Measurements from ENCODE around the gene SIAE. TPM values are rescaled to one million over a fixed set of nuclear protein-coding genes. Genes with fewer than 3 reads are reported as not detected.
A peak's percentile ranks its signal among the peaks of the same experiment; 100 is the strongest.

The SIAE gene
- total RNA-seq, 1 donor from 2014 or later, result 9.6 TPM

DNA sequence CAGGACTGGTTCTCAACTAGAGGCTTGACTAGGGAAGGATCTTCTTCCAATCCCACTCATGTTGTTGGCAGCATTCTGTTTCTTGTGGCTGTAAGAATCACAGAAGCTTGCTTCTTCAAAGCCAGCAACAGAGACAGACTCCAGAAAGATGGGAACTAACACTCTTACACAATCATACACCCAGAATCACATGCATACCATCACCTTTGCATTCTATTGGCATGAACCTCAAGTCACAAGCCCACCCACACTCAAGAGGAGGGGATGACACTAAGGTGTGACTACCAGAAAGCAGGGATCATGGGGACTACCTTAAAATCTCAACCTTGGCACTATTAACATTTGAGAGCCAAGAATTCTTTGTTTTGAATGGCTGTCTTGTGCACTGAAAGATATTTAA, 75.9 kb downstream of the SIAE start:
- TF ChIP-seq, protein P1, sequence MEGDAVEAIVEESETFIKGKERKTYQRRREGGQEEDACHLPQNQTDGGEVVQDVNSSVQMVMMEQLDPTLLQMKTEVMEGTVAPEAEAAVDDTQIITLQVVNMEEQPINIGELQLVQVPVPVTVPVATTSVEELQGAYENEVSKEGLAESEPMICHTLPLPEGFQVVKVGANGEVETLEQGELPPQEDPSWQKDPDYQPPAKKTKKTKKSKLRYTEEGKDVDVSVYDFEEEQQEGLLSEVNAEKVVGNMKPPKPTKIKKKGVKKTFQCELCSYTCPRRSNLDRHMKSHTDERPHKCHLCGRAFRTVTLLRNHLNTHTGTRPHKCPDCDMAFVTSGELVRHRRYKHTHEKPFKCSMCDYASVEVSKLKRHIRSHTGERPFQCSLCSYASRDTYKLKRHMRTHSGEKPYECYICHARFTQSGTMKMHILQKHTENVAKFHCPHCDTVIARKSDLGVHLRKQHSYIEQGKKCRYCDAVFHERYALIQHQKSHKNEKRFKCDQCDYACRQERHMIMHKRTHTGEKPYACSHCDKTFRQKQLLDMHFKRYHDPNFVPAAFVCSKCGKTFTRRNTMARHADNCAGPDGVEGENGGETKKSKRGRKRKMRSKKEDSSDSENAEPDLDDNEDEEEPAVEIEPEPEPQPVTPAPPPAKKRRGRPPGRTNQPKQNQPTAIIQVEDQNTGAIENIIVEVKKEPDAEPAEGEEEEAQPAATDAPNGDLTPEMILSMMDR (IDR thresholded peaks at IDR 0.05), result no peak
- DNase-seq (ENCODE audit: low spot score), result no peak
- Mint-ChIP-seq H3K27me3 (ENCODE audit: low read depth) (peaks cover 32% of the 10 kb centered on the region), H3K36me3 (ENCODE audit: low read depth) (no peaks in the 10 kb centered on the region), H3K9me3 (ENCODE audit: low read depth) (peaks cover 3% of the 10 kb centered on the region), H3K4me1 (ENCODE audit: low read depth) (no peaks in the 10 kb centered on the region), H3K4me3 (ENCODE audit: unreplicated experiment) (no peak overlapping the region), H3K27ac (ENCODE audit: unreplicated experiment) (no peak overlapping the region)

DNA sequence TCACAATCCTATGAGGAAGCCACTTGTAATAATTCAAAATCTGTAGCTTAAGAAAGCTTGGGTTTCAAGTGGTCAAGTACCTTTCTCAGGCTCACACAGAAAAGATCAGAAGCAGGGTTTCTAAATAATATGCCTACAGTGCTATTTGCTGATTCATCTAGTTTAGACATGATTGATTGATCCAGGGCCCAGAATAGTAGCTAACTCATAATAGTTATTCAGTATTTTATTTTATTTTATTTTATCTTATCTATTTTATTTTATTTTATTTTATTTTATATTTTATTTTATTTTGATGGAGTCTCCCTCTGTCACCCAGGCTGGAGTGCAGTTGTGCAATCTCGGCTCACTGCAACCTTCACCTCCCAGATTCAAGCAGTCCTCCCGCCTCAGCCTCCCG, 78.2 kb downstream of the SIAE start:
- Mint-ChIP-seq H3K4me3 (ENCODE audit: unreplicated experiment) (no peak overlapping the region), H3K27ac (ENCODE audit: unreplicated experiment) (no peak overlapping the region), H3K36me3 (ENCODE audit: low read depth) (no peaks in the 10 kb centered on the region), H3K27me3 (ENCODE audit: low read depth) (peaks cover 38% of the 10 kb centered on the region), H3K4me1 (ENCODE audit: low read depth) (no peaks in the 10 kb centered on the region), H3K9me3 (ENCODE audit: low read depth) (peaks cover 3% of the 10 kb centered on the region)
- DNase-seq (ENCODE audit: low spot score), result no peak
- TF ChIP-seq, protein P1 (IDR thresholded peaks at IDR 0.05), result no peak

DNA sequence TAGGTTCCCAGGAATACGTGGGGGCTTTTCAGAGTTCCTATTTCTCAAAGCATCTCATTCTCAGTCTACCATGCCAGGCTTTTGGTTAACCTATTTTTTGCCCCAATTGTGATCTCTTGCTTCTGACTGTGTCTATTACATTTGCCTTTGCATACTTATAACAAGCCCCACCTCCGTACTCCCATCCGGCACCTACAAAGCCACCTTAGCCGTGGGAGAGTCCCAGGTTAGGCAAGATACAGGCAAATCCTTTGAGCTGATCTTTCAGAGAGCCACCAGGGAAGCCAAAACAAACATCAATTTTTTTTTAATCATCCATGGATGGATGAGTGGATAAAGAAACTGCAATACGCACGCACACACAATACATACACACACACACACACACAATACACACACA, 80.9 kb downstream of the SIAE start:
- Mint-ChIP-seq H3K9me3 (ENCODE audit: low read depth) (no peaks in the 10 kb centered on the region), H3K27ac (ENCODE audit: unreplicated experiment) (no peak overlapping the region), H3K4me1 (ENCODE audit: low read depth) (no peaks in the 10 kb centered on the region), H3K36me3 (ENCODE audit: low read depth) (no peaks in the 10 kb centered on the region), H3K4me3 (ENCODE audit: unreplicated experiment) (no peak overlapping the region), H3K27me3 (ENCODE audit: low read depth) (peaks cover 47% of the 10 kb centered on the region)
- TF ChIP-seq, protein P1 (IDR thresholded peaks at IDR 0.05), result no peak
- DNase-seq (ENCODE audit: low spot score), result no peak

DNA sequence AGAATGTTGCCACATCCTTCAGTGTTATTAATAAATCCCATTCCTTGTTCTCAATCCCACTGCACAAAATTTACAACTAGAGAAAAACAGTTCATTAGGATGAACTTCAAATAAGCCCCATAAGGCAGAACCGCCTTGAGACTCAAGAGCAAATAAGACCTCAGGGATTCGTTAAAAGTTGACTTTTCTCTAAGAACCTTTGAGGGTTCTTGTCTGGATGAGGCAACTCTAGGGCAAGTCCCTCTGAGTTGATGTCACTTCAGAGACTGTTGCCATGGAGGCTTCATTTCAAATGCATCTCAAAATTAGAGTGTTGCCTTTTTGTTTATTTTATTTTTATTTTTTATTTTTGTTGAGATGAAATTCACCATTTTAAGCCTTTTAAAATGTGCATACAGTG, 82.1 kb downstream of the SIAE start:
- Mint-ChIP-seq H3K4me3 (ENCODE audit: unreplicated experiment) (no peak overlapping the region), H3K27ac (ENCODE audit: unreplicated experiment) (no peak overlapping the region), H3K9me3 (ENCODE audit: low read depth) (no peaks in the 10 kb centered on the region), H3K4me1 (ENCODE audit: low read depth) (no peaks in the 10 kb centered on the region), H3K27me3 (ENCODE audit: low read depth) (peaks cover 47% of the 10 kb centered on the region), H3K36me3 (ENCODE audit: low read depth) (no peaks in the 10 kb centered on the region)
- TF ChIP-seq, protein P1 (IDR thresholded peaks at IDR 0.05), result no peak
- no peak for DNase-seq (ENCODE audit: low spot score)

DNA sequence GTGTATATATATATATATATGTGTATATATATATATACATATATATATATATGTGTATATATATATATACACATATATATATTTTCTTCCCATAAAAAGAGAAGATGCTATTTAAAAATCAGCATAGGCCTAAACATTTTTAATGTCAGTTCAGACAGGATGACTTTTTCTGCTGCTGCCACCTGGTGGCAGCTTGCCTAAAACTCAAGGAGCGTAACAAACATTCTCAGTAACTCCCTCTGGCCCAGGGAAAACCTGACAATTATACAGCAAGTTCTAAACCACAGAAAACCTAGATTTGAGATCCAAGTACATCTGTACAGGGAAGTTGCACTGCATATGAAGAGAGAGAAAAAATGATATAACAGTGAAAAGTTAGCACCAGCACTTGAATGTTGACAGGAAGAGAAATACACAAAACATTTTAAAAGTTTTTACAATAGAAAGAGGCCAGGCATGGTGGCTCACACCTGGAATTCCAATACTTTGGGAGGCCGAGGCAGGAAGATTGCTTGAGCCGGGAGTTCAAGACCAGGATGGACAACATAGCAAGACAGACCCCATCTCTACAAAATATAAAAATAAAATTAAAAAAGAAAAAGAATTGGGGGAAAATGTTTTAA, 87.2 kb downstream of the SIAE start:
- DNase-seq (ENCODE audit: low spot score), result no peak
- Mint-ChIP-seq H3K9me3 (ENCODE audit: low read depth) (no peaks in the 10 kb centered on the region), H3K36me3 (ENCODE audit: low read depth) (no peaks in the 10 kb centered on the region), H3K27ac (ENCODE audit: unreplicated experiment) (no peak overlapping the region), H3K4me3 (ENCODE audit: unreplicated experiment) (no peak overlapping the region), H3K27me3 (ENCODE audit: low read depth) (peaks cover 50% of the 10 kb centered on the region), H3K4me1 (ENCODE audit: low read depth) (no peaks in the 10 kb centered on the region)
- TF ChIP-seq, protein P1 (IDR thresholded peaks at IDR 0.05), result peak; percentile 82
